ENCODE measurements around the gene CRABP1. TPM values are rescaled to one million over a fixed set of nuclear protein-coding genes. Genes with fewer than 3 reads are reported as not detected.

Gene CRABP1
- polyA plus RNA-seq, 1 donor from 2014 or later, result 7.0 TPM

DNA sequence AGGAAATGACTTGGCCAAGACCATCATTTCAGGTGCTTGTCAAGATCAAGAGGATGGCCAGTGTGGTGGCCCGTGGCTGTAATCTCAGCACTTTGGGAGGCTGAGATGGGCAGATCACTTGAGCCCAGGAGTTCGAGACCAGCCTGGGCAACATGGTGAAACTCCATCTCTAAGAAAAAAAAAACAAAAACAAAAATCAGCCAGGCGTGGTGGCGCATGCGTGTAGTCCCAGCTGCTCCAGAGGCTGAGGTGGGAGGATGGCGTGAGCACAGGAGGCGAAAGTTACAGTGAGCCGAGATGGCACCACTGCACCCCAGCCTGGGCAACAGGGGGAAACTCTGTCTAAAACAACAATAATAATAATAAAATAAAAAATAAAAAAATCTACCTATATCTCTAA lies 15.0 kb downstream of the CRABP1 start:
- no peak overlapping the region for H2AFZ ChIP-seq (ENCODE audit: low read depth, low read length)
- TF ChIP-seq POLR2AphosphoS5 (IDR thresholded peaks at IDR 0.05) (no peak), EP300 (conservative IDR thresholded peaks at IDR 0.05; ENCODE audit: poor library complexity, severe bottlenecking) (no peak), TAF1 (IDR thresholded peaks at IDR 0.05; ENCODE audit: low read depth) (no peak), EZH2 (IDR thresholded peaks at IDR 0.05; ENCODE audit: borderline replicate concordance, insufficient read depth, low read length, poor library complexity, severe bottlenecking) (no peak), MXI1 (conservative IDR thresholded peaks at IDR 0.05; ENCODE audit: poor library complexity, severe bottlenecking) (no peak), SMC3 (conservative IDR thresholded peaks at IDR 0.05; ENCODE audit: poor library complexity) (no peak)
- TF ChIP-seq, protein P1, sequence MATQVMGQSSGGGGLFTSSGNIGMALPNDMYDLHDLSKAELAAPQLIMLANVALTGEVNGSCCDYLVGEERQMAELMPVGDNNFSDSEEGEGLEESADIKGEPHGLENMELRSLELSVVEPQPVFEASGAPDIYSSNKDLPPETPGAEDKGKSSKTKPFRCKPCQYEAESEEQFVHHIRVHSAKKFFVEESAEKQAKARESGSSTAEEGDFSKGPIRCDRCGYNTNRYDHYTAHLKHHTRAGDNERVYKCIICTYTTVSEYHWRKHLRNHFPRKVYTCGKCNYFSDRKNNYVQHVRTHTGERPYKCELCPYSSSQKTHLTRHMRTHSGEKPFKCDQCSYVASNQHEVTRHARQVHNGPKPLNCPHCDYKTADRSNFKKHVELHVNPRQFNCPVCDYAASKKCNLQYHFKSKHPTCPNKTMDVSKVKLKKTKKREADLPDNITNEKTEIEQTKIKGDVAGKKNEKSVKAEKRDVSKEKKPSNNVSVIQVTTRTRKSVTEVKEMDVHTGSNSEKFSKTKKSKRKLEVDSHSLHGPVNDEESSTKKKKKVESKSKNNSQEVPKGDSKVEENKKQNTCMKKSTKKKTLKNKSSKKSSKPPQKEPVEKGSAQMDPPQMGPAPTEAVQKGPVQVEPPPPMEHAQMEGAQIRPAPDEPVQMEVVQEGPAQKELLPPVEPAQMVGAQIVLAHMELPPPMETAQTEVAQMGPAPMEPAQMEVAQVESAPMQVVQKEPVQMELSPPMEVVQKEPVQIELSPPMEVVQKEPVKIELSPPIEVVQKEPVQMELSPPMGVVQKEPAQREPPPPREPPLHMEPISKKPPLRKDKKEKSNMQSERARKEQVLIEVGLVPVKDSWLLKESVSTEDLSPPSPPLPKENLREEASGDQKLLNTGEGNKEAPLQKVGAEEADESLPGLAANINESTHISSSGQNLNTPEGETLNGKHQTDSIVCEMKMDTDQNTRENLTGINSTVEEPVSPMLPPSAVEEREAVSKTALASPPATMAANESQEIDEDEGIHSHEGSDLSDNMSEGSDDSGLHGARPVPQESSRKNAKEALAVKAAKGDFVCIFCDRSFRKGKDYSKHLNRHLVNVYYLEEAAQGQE (IDR thresholded peaks at IDR 0.05; ENCODE audit: borderline replicate concordance), result no peak
- no peak overlapping the region for H3K9ac ChIP-seq (ENCODE audit: low read length)
- no peak overlapping the region for H3K27ac ChIP-seq (ENCODE audit: low read length)
- no peaks in the 10 kb centered on the region for H3K9me3 ChIP-seq (ENCODE audit: low read length)
- H3K9me2 ChIP-seq (ENCODE audit: insufficient read depth, low read length), result no peaks in the 10 kb centered on the region
- H3K4me2 ChIP-seq (ENCODE audit: low read length), result no peak overlapping the region
- H4K20me1 ChIP-seq (ENCODE audit: insufficient read depth), result no peaks in the 10 kb centered on the region
- H3F3A ChIP-seq (ENCODE audit: insufficient read depth, low read length, poor library complexity, severe bottlenecking), result no peaks in the 10 kb centered on the region
- no peak overlapping the region for H3K4me3 ChIP-seq (ENCODE audit: low read length)
- no peaks in the 10 kb centered on the region for H3K36me3 ChIP-seq (ENCODE audit: insufficient read depth, low read length)
- H3K79me2 ChIP-seq (replicated peaks; ENCODE audit: insufficient read depth, low read length), result no peaks in the 10 kb centered on the region
- H3K27me3 ChIP-seq (ENCODE audit: insufficient read depth, low read depth, low read length), result no peaks in the 10 kb centered on the region

DNA sequence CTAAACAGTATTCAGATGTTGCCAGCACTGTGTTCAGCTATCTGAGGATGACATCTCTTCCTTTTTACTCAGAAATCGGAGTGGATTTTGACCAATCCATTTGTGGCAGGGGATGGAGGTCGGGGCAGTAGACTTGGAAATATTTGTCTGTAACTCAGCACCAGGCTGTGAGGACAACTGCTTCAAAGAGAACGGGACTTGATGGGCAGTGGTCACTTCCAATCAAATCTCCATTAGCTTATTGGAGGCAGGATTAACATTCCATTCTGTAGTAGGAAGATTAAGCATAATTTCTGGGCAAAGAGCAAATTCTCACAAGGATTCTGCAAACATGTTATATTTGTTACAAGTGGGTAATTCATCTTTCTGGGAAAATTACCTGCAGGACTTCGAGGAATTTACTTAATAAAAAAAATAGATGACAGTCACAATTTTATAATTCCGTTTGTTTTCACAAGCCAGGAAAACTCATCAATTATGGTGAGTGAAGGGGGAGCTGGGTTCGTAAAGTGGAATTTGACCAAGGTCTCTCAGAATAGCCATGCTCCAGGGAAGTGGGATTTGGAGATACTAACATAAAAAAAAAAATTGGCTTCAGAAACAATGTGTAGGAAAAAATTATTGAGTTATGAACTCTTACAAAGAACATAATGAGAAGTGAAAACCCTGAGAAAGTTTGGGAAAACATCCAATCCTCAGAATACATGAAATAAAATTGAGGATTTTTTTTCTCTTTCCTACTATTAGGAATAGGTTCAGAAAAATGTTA lies 18.1 kb downstream of the CRABP1 start:
- H3F3A ChIP-seq (ENCODE audit: insufficient read depth, low read length, poor library complexity, severe bottlenecking), result no peaks in the 10 kb centered on the region
- no peak overlapping the region for H3K4me3 ChIP-seq (ENCODE audit: low read length)
- no peak overlapping the region for H2AFZ ChIP-seq (ENCODE audit: low read depth, low read length)
- no peaks in the 10 kb centered on the region for H3K79me2 ChIP-seq (replicated peaks; ENCODE audit: insufficient read depth, low read length)
- H3K4me2 ChIP-seq (ENCODE audit: low read length), result no peak overlapping the region
- no peaks in the 10 kb centered on the region for H3K36me3 ChIP-seq (ENCODE audit: insufficient read depth, low read length)
- H3K9ac ChIP-seq (ENCODE audit: low read length), result no peak overlapping the region
- no peaks in the 10 kb centered on the region for H3K9me2 ChIP-seq (ENCODE audit: insufficient read depth, low read length)
- no peaks in the 10 kb centered on the region for H3K27me3 ChIP-seq (ENCODE audit: insufficient read depth, low read depth, low read length)
- no peaks in the 10 kb centered on the region for H4K20me1 ChIP-seq (ENCODE audit: insufficient read depth)
- H3K27ac ChIP-seq (ENCODE audit: low read length), result no peak overlapping the region
- H3K9me3 ChIP-seq (ENCODE audit: low read length), result no peaks in the 10 kb centered on the region
- TF ChIP-seq MXI1 (conservative IDR thresholded peaks at IDR 0.05; ENCODE audit: poor library complexity, severe bottlenecking) (no peak), TAF1 (IDR thresholded peaks at IDR 0.05; ENCODE audit: low read depth) (no peak), POLR2AphosphoS5 (IDR thresholded peaks at IDR 0.05) (no peak), EZH2 (IDR thresholded peaks at IDR 0.05; ENCODE audit: borderline replicate concordance, insufficient read depth, low read length, poor library complexity, severe bottlenecking) (no peak), EP300 (conservative IDR thresholded peaks at IDR 0.05; ENCODE audit: poor library complexity, severe bottlenecking) (no peak), SMC3 (conservative IDR thresholded peaks at IDR 0.05; ENCODE audit: poor library complexity) (no peak)
- TF ChIP-seq, protein P2, sequence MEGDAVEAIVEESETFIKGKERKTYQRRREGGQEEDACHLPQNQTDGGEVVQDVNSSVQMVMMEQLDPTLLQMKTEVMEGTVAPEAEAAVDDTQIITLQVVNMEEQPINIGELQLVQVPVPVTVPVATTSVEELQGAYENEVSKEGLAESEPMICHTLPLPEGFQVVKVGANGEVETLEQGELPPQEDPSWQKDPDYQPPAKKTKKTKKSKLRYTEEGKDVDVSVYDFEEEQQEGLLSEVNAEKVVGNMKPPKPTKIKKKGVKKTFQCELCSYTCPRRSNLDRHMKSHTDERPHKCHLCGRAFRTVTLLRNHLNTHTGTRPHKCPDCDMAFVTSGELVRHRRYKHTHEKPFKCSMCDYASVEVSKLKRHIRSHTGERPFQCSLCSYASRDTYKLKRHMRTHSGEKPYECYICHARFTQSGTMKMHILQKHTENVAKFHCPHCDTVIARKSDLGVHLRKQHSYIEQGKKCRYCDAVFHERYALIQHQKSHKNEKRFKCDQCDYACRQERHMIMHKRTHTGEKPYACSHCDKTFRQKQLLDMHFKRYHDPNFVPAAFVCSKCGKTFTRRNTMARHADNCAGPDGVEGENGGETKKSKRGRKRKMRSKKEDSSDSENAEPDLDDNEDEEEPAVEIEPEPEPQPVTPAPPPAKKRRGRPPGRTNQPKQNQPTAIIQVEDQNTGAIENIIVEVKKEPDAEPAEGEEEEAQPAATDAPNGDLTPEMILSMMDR (IDR thresholded peaks at IDR 0.05; ENCODE audit: poor library complexity, severe bottlenecking), result no peak

Measured in neural cell (in vitro differentiated cells).